Measurements from ENCODE around the gene MGLL. TPM values are rescaled to one million over a fixed set of nuclear protein-coding genes. Genes with fewer than 3 reads are reported as not detected.

Gene MGLL
- total RNA-seq, 1 experiment from 2014 or later: 2.1 TPM

DNA sequence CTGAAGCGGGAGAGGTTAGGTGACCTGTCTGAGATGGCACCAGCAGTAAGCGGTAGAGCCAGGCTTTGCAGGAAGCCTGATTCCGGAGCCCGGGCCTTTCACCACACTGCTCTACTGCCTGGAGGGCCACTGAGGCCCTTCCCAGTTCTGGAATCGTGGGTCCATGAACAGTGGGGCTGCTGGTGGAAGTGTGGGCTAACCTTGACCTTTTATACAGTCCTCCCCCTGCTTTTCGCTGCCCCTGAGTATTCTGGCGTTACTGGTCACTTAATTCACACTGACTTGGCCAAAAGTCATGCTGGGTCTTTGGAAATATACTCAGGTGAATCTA is 152.1 kb downstream of the MGLL start:
- in situ Hi-C loops (cut with HindIII; ENCODE audit: low pct_unique_long_range_greater_than_20kb, low sequenced_read_pairs): no loop called here
- no peak overlapping the region for H3K27ac ChIP-seq (ENCODE audit: low read length)
- no peak for DNase-seq (ENCODE audit: low read depth, low spot score)
- ChIA-PET POLR2A (no interaction called here), CTCF (no interaction called here)
- no TSS peak for BruUV-seq (replicated peaks)
- H3K4me1 ChIP-seq (ENCODE audit: control insufficient read depth, insufficient read depth, low read length): peaks cover 4% of the 10 kb centered on the region
- no peaks in the 10 kb centered on the region for H3K36me3 ChIP-seq (ENCODE audit: control insufficient read depth, insufficient read depth, low read length)
- H3K9me3 ChIP-seq (ENCODE audit: control insufficient read depth, insufficient read depth, low read depth, low read length): no peaks in the 10 kb centered on the region
- no peak for TF ChIP-seq SIN3A (IDR thresholded peaks at IDR 0.05; ENCODE audit: borderline replicate concordance, insufficient read depth, low read depth, low read length)
- TF ChIP-seq, protein P1, sequence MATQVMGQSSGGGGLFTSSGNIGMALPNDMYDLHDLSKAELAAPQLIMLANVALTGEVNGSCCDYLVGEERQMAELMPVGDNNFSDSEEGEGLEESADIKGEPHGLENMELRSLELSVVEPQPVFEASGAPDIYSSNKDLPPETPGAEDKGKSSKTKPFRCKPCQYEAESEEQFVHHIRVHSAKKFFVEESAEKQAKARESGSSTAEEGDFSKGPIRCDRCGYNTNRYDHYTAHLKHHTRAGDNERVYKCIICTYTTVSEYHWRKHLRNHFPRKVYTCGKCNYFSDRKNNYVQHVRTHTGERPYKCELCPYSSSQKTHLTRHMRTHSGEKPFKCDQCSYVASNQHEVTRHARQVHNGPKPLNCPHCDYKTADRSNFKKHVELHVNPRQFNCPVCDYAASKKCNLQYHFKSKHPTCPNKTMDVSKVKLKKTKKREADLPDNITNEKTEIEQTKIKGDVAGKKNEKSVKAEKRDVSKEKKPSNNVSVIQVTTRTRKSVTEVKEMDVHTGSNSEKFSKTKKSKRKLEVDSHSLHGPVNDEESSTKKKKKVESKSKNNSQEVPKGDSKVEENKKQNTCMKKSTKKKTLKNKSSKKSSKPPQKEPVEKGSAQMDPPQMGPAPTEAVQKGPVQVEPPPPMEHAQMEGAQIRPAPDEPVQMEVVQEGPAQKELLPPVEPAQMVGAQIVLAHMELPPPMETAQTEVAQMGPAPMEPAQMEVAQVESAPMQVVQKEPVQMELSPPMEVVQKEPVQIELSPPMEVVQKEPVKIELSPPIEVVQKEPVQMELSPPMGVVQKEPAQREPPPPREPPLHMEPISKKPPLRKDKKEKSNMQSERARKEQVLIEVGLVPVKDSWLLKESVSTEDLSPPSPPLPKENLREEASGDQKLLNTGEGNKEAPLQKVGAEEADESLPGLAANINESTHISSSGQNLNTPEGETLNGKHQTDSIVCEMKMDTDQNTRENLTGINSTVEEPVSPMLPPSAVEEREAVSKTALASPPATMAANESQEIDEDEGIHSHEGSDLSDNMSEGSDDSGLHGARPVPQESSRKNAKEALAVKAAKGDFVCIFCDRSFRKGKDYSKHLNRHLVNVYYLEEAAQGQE (IDR thresholded peaks at IDR 0.05; ENCODE audit: insufficient read depth in 1 of 2, low read depth in 2 of 2, low read length in 1 of 2): no peak
- TF ChIP-seq TCF7L2 (IDR thresholded peaks at IDR 0.05; ENCODE audit: low read depth, low read length): no peak
- TF ChIP-seq, protein P2, sequence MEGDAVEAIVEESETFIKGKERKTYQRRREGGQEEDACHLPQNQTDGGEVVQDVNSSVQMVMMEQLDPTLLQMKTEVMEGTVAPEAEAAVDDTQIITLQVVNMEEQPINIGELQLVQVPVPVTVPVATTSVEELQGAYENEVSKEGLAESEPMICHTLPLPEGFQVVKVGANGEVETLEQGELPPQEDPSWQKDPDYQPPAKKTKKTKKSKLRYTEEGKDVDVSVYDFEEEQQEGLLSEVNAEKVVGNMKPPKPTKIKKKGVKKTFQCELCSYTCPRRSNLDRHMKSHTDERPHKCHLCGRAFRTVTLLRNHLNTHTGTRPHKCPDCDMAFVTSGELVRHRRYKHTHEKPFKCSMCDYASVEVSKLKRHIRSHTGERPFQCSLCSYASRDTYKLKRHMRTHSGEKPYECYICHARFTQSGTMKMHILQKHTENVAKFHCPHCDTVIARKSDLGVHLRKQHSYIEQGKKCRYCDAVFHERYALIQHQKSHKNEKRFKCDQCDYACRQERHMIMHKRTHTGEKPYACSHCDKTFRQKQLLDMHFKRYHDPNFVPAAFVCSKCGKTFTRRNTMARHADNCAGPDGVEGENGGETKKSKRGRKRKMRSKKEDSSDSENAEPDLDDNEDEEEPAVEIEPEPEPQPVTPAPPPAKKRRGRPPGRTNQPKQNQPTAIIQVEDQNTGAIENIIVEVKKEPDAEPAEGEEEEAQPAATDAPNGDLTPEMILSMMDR (IDR thresholded peaks at IDR 0.05): no peak
- no peak for TF ChIP-seq POLR2AphosphoS5 (IDR thresholded peaks at IDR 0.05; ENCODE audit: low read depth, low read length)
- ATAC-seq: no peak
- no peak overlapping the region for H3K4me3 ChIP-seq (ENCODE audit: low read depth in 2 of 2, low read length in 2 of 2)
- intact Hi-C loops (cut with micrococcal nuclease; ENCODE audit: unreplicated experiment): no loop called here
- H3K27me3 ChIP-seq (ENCODE audit: control insufficient read depth, insufficient read depth, low read length): no peaks in the 10 kb centered on the region

- in situ Hi-C loops (cut with HindIII; ENCODE audit: low pct_unique_long_range_greater_than_20kb, low sequenced_read_pairs): no loop called here
- CTCF ChIA-PET: no interaction called here
Measured at GRCh38 chr3:127669541-127670228, 152.6 kb downstream of the MGLL start.

More at GRCh38 chr3:127669541-127670228, 152.6 kb downstream of the MGLL start:
- peaks cover 4% of the 10 kb centered on the region for H3K4me1 ChIP-seq (ENCODE audit: control insufficient read depth, insufficient read depth, low read length)
- H3K36me3 ChIP-seq (ENCODE audit: control insufficient read depth, insufficient read depth, low read length): no peaks in the 10 kb centered on the region
- POLR2A ChIA-PET: no interaction called here
- BruUV-seq (replicated peaks): no TSS peak
- TF ChIP-seq, protein P1 (IDR thresholded peaks at IDR 0.05; ENCODE audit: insufficient read depth in 1 of 2, low read depth in 2 of 2, low read length in 1 of 2): no peak
- TF ChIP-seq POLR2AphosphoS5 (IDR thresholded peaks at IDR 0.05; ENCODE audit: low read depth, low read length): no peak
- no peak for TF ChIP-seq TCF7L2 (IDR thresholded peaks at IDR 0.05; ENCODE audit: low read depth, low read length)
- TF ChIP-seq, protein P2 (IDR thresholded peaks at IDR 0.05): no peak
- TF ChIP-seq SIN3A (IDR thresholded peaks at IDR 0.05; ENCODE audit: borderline replicate concordance, insufficient read depth, low read depth, low read length): no peak
- no peaks in the 10 kb centered on the region for H3K9me3 ChIP-seq (ENCODE audit: control insufficient read depth, insufficient read depth, low read depth, low read length)
- no peak for ATAC-seq
- intact Hi-C loops (cut with micrococcal nuclease; ENCODE audit: unreplicated experiment): no loop called here
- H3K27ac ChIP-seq (ENCODE audit: low read length): no peak overlapping the region
- no peaks in the 10 kb centered on the region for H3K27me3 ChIP-seq (ENCODE audit: control insufficient read depth, insufficient read depth, low read length)
- no peak overlapping the region for H3K4me3 ChIP-seq (ENCODE audit: low read depth in 2 of 2, low read length in 2 of 2)
- no peak for DNase-seq (ENCODE audit: low read depth, low spot score)
